ENCODE measurements around the gene RGL4. TPM values are rescaled to one million over a fixed set of nuclear protein-coding genes. Genes with fewer than 3 reads are reported as not detected.

Gene RGL4
- total RNA-seq, 1 experiment from 2014 or later = not detected

- H3K27me3 ChIP-seq = no peaks in the 10 kb centered on the region
- DNase-seq = no peak
- H3K9me3 ChIP-seq = no peaks in the 10 kb centered on the region
- no peaks in the 10 kb centered on the region for H3K36me3 ChIP-seq
- H3K4me3 ChIP-seq = no peak overlapping the region
These were observed 1.1 kb downstream of the RGL4 start for GRCh38 chr22:23691748-23692423.

GRCh38 chr22:23692598-23693291 lies 1.9 kb downstream of the RGL4 start:
- H3K27me3 ChIP-seq = no peaks in the 10 kb centered on the region
- no peak for DNase-seq
- no peak overlapping the region for H3K4me3 ChIP-seq
- no peaks in the 10 kb centered on the region for H3K9me3 ChIP-seq
- no peaks in the 10 kb centered on the region for H3K36me3 ChIP-seq

- no peak overlapping the region for H3K4me3 ChIP-seq
- no peaks in the 10 kb centered on the region for H3K9me3 ChIP-seq
- no peaks in the 10 kb centered on the region for H3K27me3 ChIP-seq
- no peaks in the 10 kb centered on the region for H3K36me3 ChIP-seq
- no peak for DNase-seq
These were observed 3.3 kb downstream of the RGL4 start for GRCh38 chr22:23693979-23694680.

GRCh38 chr22:23695141-23695540 lies 4.3 kb downstream of the RGL4 start:
- Histone ChIP-seq H3K4me3 (no peak overlapping the region), H3K36me3 (no peaks in the 10 kb centered on the region), H3K27me3 (no peaks in the 10 kb centered on the region), H3K9me3 (no peaks in the 10 kb centered on the region)
- DNase-seq = no peak

- no peaks in the 10 kb centered on the region for H3K27me3 ChIP-seq
- H3K9me3 ChIP-seq = no peaks in the 10 kb centered on the region
- no peaks in the 10 kb centered on the region; the same call in 1 of the 2 replicates for H3K36me3 ChIP-seq
- H3K4me3 ChIP-seq = no peak overlapping the region
- no peak for DNase-seq
These were observed 4.9 kb downstream of the RGL4 start for GRCh38 chr22:23695571-23696325.

GRCh38 chr22:23696326-23696851 lies 5.6 kb downstream of the RGL4 start:
- Histone ChIP-seq H3K4me3 (no peak overlapping the region), H3K27me3 (no peaks in the 10 kb centered on the region), H3K36me3 (peaks cover 3% of the 10 kb centered on the region; the same call in 1 of the 2 replicates), H3K9me3 (no peaks in the 10 kb centered on the region)
- no peak for DNase-seq

GRCh38 chr22:23697031-23697970 lies 6.5 kb downstream of the RGL4 start:
- Histone ChIP-seq H3K27me3 (no peaks in the 10 kb centered on the region), H3K36me3 (peaks cover 8% of the 10 kb centered on the region; the same call in 1 of the 2 replicates), H3K4me3 (no peak overlapping the region), H3K9me3 (no peaks in the 10 kb centered on the region)
- DNase-seq = no peak

GRCh38 chr22:23698094-23698493 lies 7.3 kb downstream of the RGL4 start:
- no peak for DNase-seq
- no peak overlapping the region for H3K4me3 ChIP-seq
- H3K27me3 ChIP-seq = no peaks in the 10 kb centered on the region
- no peaks in the 10 kb centered on the region for H3K9me3 ChIP-seq
- peaks cover 9% of the 10 kb centered on the region; the same call in 1 of the 2 replicates for H3K36me3 ChIP-seq

- Histone ChIP-seq H3K36me3 (peaks cover 9% of the 10 kb centered on the region; the same call in 1 of the 2 replicates), H3K4me3 (no peak overlapping the region), H3K9me3 (no peaks in the 10 kb centered on the region), H3K27me3 (no peaks in the 10 kb centered on the region)
- no peak for DNase-seq
These were observed 7.9 kb downstream of the RGL4 start for GRCh38 chr22:23698673-23699235.

- DNase-seq = no peak
- Histone ChIP-seq H3K36me3 (peaks cover 17% of the 10 kb centered on the region), H3K9me3 (no peaks in the 10 kb centered on the region), H3K27me3 (no peaks in the 10 kb centered on the region), H3K4me3 (no peak overlapping the region)
These were observed 9.9 kb downstream of the RGL4 start for GRCh38 chr22:23700706-23701105.

GRCh38 chr22:23704062-23704461 lies 13.2 kb downstream of the RGL4 start:
- Histone ChIP-seq H3K9me3 (no peaks in the 10 kb centered on the region), H3K4me3 (no peak overlapping the region), H3K27me3 (no peaks in the 10 kb centered on the region), H3K36me3 (peaks cover 23% of the 10 kb centered on the region)
- no peak for DNase-seq

- H3K4me3 ChIP-seq = no peak overlapping the region
- H3K9me3 ChIP-seq = no peaks in the 10 kb centered on the region
- no peaks in the 10 kb centered on the region for H3K27me3 ChIP-seq
- no peak for DNase-seq
- peaks cover 26% of the 10 kb centered on the region for H3K36me3 ChIP-seq
These were observed 14.0 kb downstream of the RGL4 start for GRCh38 chr22:23704829-23705228.

- no peak overlapping the region for H3K4me3 ChIP-seq
- H3K36me3 ChIP-seq = peaks cover 26% of the 10 kb centered on the region
- H3K27me3 ChIP-seq = no peaks in the 10 kb centered on the region
- H3K9me3 ChIP-seq = no peaks in the 10 kb centered on the region
- DNase-seq = no peak
These were observed 14.5 kb downstream of the RGL4 start for GRCh38 chr22:23705358-23705757.

- no peak for DNase-seq
- Histone ChIP-seq H3K36me3 (peaks cover 20% of the 10 kb centered on the region), H3K4me3 (no peak overlapping the region), H3K27me3 (no peaks in the 10 kb centered on the region), H3K9me3 (no peaks in the 10 kb centered on the region)
These were observed 17.5 kb downstream of the RGL4 start for GRCh38 chr22:23708270-23708669.

- H3K27me3 ChIP-seq = no peaks in the 10 kb centered on the region
- DNase-seq = no peak
- no peaks in the 10 kb centered on the region for H3K9me3 ChIP-seq
- H3K4me3 ChIP-seq = no peak overlapping the region
- peaks cover 25% of the 10 kb centered on the region for H3K36me3 ChIP-seq
These were observed 18.3 kb downstream of the RGL4 start for GRCh38 chr22:23709107-23709506.
